ACC112 (cell line): ENCODE measurements around the gene CCDC149.
A peak's percentile ranks its signal among the peaks of the same experiment; 100 is the strongest.

Experiments
- H2AFZ ChIP-seq: fragments of 200-600 bp; sonication (generic); one replicate; pipeline ENCODE4 v1.6.0; 2017; ENCODE audit warnings: antibody characterized with exemption, low read length; ENCODE audit not compliant: unreplicated experiment
- H3K27ac ChIP-seq: fragments of 200-600 bp; sonication (generic); 2 replicates; pipeline ENCODE4 v1.5.1; 2014; ENCODE audit warnings: low read depth, mild to moderate bottlenecking, antibody characterized with exemption, low read length, moderate library complexity
- H3K27me3 ChIP-seq: fragments of 200-600 bp; sonication (generic); 2 replicates; pipeline ENCODE4 v1.6.1; 2014; ENCODE audit warnings: mild to moderate bottlenecking, antibody characterized with exemption, low read length, moderate library complexity, mixed read lengths; ENCODE audit not compliant: insufficient read depth
- H3K36me3 ChIP-seq: fragments of 200-600 bp; sonication (generic); 2 replicates; pipeline ENCODE4 v1.6.1; 2016; ENCODE audit warnings: mild to moderate bottlenecking, antibody characterized with exemption, low read length, moderate library complexity, mixed read lengths; ENCODE audit not compliant: insufficient read depth
- H3K4me1 ChIP-seq: fragments of 200-600 bp; sonication (generic); one replicate; pipeline ENCODE4 v1.6.1; 2016; ENCODE audit warnings: low read length, mixed read lengths; ENCODE audit not compliant: insufficient read depth, unreplicated experiment, control insufficient read depth
- H3K4me3 ChIP-seq: fragments of 200-600 bp; sonication (generic); 2 replicates; pipeline ENCODE4 v1.5.1; 2014; ENCODE audit warnings: mild to moderate bottlenecking, low read depth, low read length
- H3K79me2 ChIP-seq: fragments of 200-600 bp; sonication (generic); one replicate; pipeline ENCODE4 v1.6.0; 2016; ENCODE audit warnings: low read length; ENCODE audit not compliant: control insufficient read depth, unreplicated experiment, insufficient read depth

CCDC149 gene

DNA sequence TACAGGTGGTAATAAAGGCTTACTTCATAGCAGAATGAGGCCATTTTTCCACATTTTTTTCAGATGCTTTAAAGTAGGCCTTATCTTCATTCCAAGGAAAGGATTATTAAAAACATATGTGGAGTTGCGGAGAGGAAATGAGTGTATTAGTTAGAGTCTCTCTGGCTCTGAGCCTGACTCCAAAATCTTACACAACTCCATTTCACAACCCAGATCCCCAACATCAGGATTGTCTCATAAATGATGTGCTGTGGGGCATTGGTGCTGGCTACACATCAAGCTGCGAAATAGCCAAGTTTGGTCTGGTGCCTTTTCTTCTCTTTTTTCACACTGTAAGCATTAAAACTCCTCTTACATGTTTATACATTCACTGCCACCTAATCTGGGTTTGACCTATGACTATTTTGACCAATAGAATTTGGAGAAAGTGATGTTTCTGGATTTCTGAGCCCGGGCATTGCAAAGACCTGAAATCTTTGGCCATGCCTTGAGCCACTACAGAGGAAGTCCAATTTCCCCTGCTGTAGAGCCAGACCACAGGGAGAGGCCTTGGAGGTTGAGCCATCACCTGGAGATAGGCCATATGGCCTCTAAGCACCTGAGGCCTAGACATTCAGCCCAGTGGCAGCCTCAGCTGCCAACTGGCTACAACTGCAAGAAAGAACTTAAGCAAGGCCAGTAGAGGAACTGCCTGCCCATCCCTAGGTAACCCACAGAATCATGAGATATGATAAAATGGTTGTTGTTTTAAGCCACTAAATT is 134.2 kb downstream of the CCDC149 start:
- peak overlapping the region; percentile 66 for H3K27ac ChIP-seq
- H3K4me1 ChIP-seq, result peaks cover 35% of the 10 kb centered on the region
- H3K79me2 ChIP-seq, result no peaks in the 10 kb centered on the region
- no peaks in the 10 kb centered on the region for H3K36me3 ChIP-seq
- no peak overlapping the region for H3K4me3 ChIP-seq
- H3K27me3 ChIP-seq, result no peaks in the 10 kb centered on the region
- H2AFZ ChIP-seq, result no peak overlapping the region

DNA sequence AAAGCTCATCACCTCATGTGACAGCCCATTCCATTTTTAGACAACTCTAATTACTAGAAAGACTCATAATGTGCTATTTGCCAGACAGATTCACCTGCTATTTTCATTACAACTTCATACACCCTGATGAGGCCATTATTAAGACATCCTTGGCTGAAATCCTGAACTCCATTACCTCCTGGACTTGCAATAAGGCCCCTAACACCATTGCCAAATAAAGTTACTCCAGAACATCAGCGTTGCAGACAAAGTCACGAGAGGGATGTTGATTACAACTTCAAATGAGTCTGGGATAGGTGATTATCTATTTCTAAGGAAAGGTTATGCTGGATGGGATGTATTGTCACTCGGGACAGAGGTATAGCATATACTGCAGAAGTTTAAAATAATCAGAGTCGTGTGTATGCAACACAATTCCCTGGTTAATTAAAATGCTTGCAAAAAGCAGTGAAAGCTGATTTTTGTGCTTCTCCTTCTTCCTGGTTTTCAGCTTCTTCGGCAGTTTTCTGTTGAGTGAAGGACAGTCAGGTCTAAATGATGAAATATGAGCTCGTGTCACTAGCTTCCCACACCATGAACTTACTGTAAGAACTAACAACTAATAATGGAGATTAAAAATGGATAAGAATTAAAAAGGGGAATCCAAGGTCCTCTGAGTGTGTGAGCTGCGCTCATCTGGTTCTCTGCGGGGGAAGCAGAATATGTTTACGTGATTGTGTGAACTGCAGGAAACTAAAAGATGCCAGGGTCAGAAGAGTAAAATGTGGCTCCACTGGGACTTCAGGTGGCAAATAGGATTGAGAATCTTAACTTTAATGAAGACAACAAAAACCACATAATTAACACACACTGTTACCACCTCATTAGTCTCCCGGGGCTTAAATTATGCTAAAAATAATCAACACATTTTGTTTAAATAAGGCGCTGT is 135.0 kb downstream of the CCDC149 start:
- Histone ChIP-seq H3K4me3 (no peak overlapping the region), H3K36me3 (no peaks in the 10 kb centered on the region), H3K27ac (peak overlapping the region; percentile 66), H3K79me2 (no peaks in the 10 kb centered on the region), H3K27me3 (no peaks in the 10 kb centered on the region), H3K4me1 (peaks cover 35% of the 10 kb centered on the region), H2AFZ (no peak overlapping the region)

DNA sequence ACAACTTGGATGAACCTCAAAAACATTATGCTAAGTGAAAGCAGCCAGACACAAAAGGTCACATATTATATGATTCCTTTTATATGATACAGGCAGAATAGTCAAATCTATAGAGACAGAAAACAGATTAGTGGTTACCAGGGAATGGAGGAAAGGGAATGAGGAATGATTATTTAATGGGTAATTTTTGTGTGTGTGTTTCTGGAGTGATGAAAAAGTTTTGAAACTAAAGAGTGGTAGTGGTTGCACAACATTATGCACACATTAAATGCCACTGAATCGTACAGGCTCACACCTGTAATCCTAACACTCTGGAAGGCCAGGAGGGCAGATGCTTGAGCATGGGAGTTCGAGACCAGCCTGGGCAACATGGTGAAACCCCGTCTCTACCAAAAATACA is 137.1 kb downstream of the CCDC149 start:
- H3K4me3 ChIP-seq, result no peak overlapping the region
- H3K36me3 ChIP-seq, result no peaks in the 10 kb centered on the region
- H2AFZ ChIP-seq, result no peak overlapping the region
- H3K4me1 ChIP-seq, result peaks cover 40% of the 10 kb centered on the region
- no peaks in the 10 kb centered on the region for H3K27me3 ChIP-seq
- H3K27ac ChIP-seq, result no peak overlapping the region
- no peaks in the 10 kb centered on the region for H3K79me2 ChIP-seq

DNA sequence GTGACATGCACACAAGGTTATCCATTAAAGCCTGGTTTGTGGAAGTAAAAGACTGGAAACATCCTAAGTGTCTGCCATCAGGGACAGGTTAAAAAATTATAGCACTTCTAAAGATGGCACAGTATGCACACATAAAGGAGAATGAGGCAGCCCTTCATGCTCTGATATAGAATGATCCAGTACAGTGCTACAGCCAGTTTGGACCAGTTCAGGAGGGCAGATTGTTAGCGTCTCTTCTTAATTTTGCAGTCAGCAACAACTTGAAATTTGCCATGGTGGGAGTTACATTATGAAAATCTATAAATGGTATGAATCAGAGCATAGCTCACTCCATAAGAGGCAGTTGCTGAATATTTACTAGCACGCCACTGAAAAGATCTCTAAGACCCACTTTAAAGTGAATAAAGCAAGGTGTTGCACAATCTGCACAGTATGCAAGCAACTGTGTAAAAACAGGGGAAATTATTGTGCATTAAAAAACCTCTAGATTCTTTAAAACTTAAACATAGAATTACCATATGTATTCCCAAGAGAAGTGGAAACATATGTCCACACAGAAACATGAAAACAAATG is 137.7 kb downstream of the CCDC149 start:
- Histone ChIP-seq H2AFZ (no peak overlapping the region), H3K79me2 (no peaks in the 10 kb centered on the region), H3K27ac (no peak overlapping the region), H3K4me1 (peaks cover 47% of the 10 kb centered on the region), H3K36me3 (no peaks in the 10 kb centered on the region), H3K27me3 (no peaks in the 10 kb centered on the region), H3K4me3 (no peak overlapping the region)

DNA sequence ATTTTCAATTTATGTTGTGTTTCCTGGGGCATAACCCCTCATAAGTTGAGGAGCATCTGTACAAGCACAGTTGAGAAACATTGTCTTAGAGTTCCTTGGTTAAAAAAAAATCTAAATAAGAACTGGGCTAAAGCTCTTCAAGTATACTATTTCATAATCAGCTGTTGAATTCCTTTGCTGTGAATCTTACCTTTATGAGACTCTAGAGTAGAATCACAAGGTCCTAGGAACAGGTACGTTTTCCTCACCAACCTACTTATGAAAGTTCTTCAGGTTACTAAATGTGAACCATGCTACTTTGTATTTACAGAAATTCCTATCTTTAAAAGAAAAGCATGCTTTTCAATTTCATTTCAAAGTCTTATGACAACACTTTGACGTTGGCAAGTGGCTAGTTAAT is 138.4 kb downstream of the CCDC149 start:
- H3K27ac ChIP-seq, result no peak overlapping the region
- no peak overlapping the region for H2AFZ ChIP-seq
- no peak overlapping the region for H3K4me3 ChIP-seq
- H3K4me1 ChIP-seq, result peaks cover 53% of the 10 kb centered on the region
- no peaks in the 10 kb centered on the region for H3K27me3 ChIP-seq
- no peaks in the 10 kb centered on the region for H3K79me2 ChIP-seq
- H3K36me3 ChIP-seq, result no peaks in the 10 kb centered on the region

DNA sequence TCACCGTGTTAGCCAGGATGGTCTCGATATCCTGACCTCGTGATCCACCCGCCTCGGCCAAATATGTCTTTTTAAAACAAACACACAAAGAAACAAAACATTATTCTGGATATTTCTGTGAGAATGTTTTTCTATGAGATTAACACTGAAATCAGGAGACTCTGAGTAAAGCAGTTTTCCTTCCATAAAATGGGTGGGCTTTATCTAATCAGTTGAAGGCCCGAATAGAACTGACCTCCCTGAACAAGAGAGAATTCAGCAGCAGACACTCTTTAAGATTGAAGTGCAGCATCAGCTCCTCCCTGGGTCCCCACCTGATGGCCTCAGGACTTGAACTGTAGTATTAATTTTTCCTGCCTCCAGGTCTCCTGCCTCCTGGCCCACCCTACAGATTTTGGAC is 139.9 kb downstream of the CCDC149 start:
- H3K4me3 ChIP-seq, result no peak overlapping the region
- H3K27me3 ChIP-seq, result no peaks in the 10 kb centered on the region
- peaks cover 48% of the 10 kb centered on the region for H3K4me1 ChIP-seq
- no peaks in the 10 kb centered on the region for H3K79me2 ChIP-seq
- H3K36me3 ChIP-seq, result no peaks in the 10 kb centered on the region
- no peak overlapping the region for H3K27ac ChIP-seq
- no peak overlapping the region for H2AFZ ChIP-seq

DNA sequence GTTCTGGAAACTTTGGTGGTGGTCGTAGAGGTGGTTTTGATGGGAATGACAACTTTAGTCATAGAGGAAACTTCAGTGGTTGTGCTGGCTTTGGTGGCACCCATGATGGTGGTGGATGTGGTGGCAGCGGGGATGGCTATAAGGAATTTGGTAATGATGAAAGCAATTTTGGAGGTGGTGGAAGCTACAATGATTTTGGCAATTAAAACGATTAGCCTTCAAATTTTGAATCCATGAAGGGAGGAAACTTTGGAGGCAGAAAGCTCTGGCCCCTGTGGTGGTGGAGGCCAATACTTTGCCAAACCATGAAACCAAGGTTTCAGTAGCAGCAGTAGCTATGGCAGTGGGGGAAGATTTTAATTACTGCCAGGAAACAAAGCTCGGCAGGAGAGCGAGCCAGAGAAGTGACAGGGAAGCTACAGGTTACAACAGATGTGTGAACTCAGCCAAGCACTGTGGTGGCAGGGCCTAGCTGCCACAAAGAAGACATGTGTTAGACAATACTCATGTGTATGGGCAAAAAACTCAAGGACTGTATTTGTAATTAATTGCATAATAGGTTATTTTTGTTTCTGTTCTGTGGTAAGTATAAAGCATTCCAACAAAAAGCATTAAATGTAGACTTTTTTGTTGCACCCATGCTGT is 140.7 kb downstream of the CCDC149 start:
- Histone ChIP-seq H3K4me3 (no peak overlapping the region), H2AFZ (no peak overlapping the region), H3K36me3 (no peaks in the 10 kb centered on the region), H3K27me3 (no peaks in the 10 kb centered on the region), H3K27ac (no peak overlapping the region), H3K4me1 (peaks cover 40% of the 10 kb centered on the region), H3K79me2 (no peaks in the 10 kb centered on the region)

DNA sequence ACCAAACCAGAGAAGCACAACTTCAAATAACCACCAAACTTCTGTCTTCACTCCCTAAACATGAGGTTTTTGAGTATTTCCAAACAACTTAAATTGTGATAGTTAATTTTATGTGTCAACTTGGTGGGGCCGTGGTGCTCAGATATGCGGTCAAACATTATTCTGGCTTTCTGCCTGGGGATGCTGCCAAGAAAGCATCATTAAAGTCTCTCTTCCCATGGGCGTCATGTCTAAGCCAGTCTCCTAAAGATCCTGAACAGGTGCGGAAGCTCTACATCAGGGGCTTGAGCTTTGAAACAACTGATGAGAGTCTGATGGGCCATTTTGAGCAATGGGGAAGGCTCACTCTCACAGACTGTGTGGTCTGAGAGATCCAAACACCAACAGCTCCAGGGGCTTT is 141.6 kb downstream of the CCDC149 start:
- Histone ChIP-seq H3K27ac (no peak overlapping the region), H3K27me3 (no peaks in the 10 kb centered on the region), H3K79me2 (no peaks in the 10 kb centered on the region), H3K36me3 (no peaks in the 10 kb centered on the region), H2AFZ (no peak overlapping the region), H3K4me3 (no peak overlapping the region), H3K4me1 (peaks cover 40% of the 10 kb centered on the region)

DNA sequence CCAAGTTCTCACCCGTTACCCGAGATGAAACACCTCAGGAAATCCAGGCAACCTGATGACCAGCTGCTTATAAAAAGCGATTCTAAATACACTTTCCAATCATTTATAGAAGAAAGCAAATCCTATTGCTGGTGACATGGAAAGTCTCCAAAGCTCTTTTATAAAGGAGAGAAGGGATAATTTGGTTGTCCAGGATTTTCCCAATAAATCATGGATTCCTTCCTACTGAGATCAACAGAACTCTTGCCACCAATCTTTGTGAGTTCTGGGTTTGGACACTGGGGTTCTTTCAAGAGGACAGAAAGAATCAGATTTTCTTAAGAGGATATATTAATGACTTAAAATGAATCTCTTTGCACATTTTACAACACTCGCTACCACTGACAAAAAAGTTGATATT is 142.2 kb downstream of the CCDC149 start:
- Histone ChIP-seq H3K79me2 (no peaks in the 10 kb centered on the region), H3K36me3 (no peaks in the 10 kb centered on the region), H3K27me3 (no peaks in the 10 kb centered on the region), H3K27ac (peak overlapping the region; percentile 77), H3K4me1 (peaks cover 40% of the 10 kb centered on the region), H3K4me3 (no peak overlapping the region), H2AFZ (no peak overlapping the region)

DNA sequence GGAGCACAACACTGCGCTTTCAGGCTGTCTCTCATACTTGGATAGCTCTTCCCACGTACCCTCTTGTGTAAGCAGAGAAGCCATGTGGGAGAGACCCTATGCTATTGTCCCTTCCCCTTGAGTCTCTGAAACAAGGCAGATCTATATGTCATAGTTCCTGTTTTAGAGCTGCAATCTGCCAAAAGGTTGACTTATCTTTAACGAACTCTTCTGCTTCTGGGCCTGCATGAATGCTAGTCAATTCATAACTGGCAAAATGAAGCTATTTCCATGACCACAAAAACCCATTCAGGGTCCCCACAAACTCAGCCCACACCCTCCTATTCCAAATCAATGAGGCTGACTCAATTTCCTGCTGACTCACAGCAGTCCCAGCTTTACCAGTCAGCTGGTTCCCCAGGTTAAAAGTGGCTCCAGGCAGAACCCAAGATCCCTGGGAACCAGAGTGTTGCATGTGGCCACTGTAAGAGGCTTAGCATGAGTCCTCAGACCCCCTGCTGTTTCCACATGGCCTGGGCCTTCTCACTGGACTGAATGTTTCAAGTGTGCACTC is 142.7 kb downstream of the CCDC149 start:
- H3K4me1 ChIP-seq, result peaks cover 35% of the 10 kb centered on the region
- peak overlapping the region; percentile 77 for H3K27ac ChIP-seq
- peak overlapping the region; percentile 14; the same call in 1 of the 2 replicates for H3K4me3 ChIP-seq
- no peaks in the 10 kb centered on the region for H3K27me3 ChIP-seq
- no peaks in the 10 kb centered on the region for H3K79me2 ChIP-seq
- no peak overlapping the region for H2AFZ ChIP-seq
- no peaks in the 10 kb centered on the region for H3K36me3 ChIP-seq
